ENCODE results near the gene GRM4. TPM values are rescaled to one million over a fixed set of nuclear protein-coding genes. Genes with fewer than 3 reads are reported as not detected.

The GRM4 gene
- total and polyA plus RNA-seq, 9 of the 15 experiments (the other 6 are each of a cell fraction or from before 2014, with no cell fraction given): 0.18 TPM; not detected in 8

DNA sequence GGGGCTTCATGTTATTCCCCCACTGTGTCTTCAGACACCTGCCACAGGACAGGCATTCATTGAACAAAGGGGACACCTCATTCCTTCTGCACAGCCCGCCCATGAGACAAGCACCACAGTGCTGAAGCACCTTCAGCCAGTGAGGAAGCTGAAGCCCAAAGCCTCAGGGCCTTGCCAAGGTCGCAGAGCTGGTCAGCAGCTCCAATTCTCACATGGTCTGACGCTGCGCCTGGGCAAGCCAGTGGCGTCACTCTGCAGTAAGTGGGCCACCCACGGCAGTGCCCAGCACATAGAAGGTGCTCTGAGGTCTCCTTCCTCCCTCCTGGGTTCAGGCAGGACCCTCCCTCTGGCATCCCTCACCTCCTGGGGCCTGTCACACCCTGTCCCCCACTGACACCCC, 43.2 kb downstream of the GRM4 start:
- Histone ChIP-seq H3K4me3 (no peak overlapping the region), H3K9me1 (ENCODE audit: control insufficient read depth, insufficient read depth, low read length) (peaks cover 5% of the 10 kb centered on the region), H3K27me3 (ENCODE audit: control insufficient read depth in 2 of 2, insufficient read depth in 2 of 2, low read length in 2 of 2) (peaks cover 56 to 94% of the 10 kb centered on the region in 2 experiments; a peak in 4 of 5 replicates), H3K36me3 (ENCODE audit: control insufficient read depth, insufficient read depth, low read length) (no peaks in the 10 kb centered on the region), H3K27ac (ENCODE audit: extremely low read depth, low read depth, low read length) (no peak overlapping the region), H4K20me1 (replicated peaks; ENCODE audit: control insufficient read depth, insufficient read depth, low read length) (peaks cover 55% of the 10 kb centered on the region), H3K4me1 (replicated peaks in 1 of 2; ENCODE audit: control insufficient read depth in 2 of 2, insufficient read depth in 2 of 2, low read length in 2 of 2) (peaks cover 0 to 21% of the 10 kb centered on the region in 2 experiments; a peak in 2 of 5 replicates), H3K79me2 (ENCODE audit: control insufficient read depth, insufficient read depth, low read length) (no peaks in the 10 kb centered on the region), H3K4me2 (ENCODE audit: insufficient read depth, low read length) (no peak overlapping the region), H2AFZ (ENCODE audit: low read depth, low read length) (no peak overlapping the region), H3K9ac (ENCODE audit: insufficient read depth in 1 of 2, low read depth in 2 of 2, low read length in 2 of 2) (peak overlapping the region in 1 of 2 experiments; percentile 46; a peak in 1 of 4 replicates), H3K9me3 (replicated peaks; ENCODE audit: control insufficient read depth, insufficient read depth, low read depth, low read length) (no peaks in the 10 kb centered on the region)
- intact Hi-C loops (cut with micrococcal nuclease) (no loop called here), in situ Hi-C loops (cut with MboI) (no loop called here)
- TF ChIP-seq CEBPB (tag; IDR thresholded peaks at IDR 0.05): no peak
- TF ChIP-seq, protein P1, sequence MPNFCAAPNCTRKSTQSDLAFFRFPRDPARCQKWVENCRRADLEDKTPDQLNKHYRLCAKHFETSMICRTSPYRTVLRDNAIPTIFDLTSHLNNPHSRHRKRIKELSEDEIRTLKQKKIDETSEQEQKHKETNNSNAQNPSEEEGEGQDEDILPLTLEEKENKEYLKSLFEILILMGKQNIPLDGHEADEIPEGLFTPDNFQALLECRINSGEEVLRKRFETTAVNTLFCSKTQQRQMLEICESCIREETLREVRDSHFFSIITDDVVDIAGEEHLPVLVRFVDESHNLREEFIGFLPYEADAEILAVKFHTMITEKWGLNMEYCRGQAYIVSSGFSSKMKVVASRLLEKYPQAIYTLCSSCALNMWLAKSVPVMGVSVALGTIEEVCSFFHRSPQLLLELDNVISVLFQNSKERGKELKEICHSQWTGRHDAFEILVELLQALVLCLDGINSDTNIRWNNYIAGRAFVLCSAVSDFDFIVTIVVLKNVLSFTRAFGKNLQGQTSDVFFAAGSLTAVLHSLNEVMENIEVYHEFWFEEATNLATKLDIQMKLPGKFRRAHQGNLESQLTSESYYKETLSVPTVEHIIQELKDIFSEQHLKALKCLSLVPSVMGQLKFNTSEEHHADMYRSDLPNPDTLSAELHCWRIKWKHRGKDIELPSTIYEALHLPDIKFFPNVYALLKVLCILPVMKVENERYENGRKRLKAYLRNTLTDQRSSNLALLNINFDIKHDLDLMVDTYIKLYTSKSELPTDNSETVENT (CRISPR knock-in tag; IDR thresholded peaks at IDR 0.05): 0 out of 2 replicates have a peak, but pooled peaks have one; percentile 21
- POLR2A ChIA-PET: no interaction called here
- DNase-seq (ENCODE audit: extremely low read depth in 1 of 4, low spot score in 3 of 4): no peak
- ATAC-seq: no peak
- 1% methylated on average over 6 of the region's 6 CpGs for WGBS (ENCODE audit: insufficient coverage, low coverage, missing lambda C conversion rate)
- FAIRE-seq: no peak
- CTCF ChIA-PET (ENCODE audit: low intra/inter-chr PET ratio): no interaction called here
- no TSS peak for BruUV-seq (replicated peaks)

DNA sequence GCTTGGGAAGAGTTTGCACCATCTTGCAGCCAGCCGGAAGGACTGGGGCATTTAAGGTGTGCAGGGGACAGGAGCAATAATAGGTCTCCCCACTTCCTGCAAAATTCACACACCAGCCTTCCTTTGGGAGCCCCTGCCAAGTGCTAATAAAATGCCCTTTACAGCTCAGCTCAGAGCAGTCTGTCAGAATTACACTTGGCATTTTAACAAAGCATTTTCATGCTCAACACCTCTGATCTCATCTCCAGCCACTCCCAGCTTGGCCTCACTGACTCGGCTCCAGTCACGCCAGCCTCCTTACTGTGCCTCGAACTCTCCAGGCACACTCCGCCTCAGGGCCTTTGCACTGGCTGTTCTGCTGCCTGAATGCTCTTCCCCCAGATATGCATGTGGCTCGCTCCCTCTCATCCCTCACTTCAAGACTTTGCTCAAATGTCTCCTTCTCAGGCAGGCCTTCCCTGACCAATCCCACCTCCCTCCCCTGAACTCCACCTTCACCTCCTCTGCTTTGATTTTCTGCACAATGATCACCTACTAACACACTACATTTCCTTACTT, 43.7 kb downstream of the GRM4 start:
- Histone ChIP-seq H3K4me1 (replicated peaks in 1 of 2; ENCODE audit: control insufficient read depth in 2 of 2, insufficient read depth in 2 of 2, low read length in 2 of 2) (peaks cover 0 to 21% of the 10 kb centered on the region in 2 experiments; a peak in 2 of 5 replicates), H3K27me3 (ENCODE audit: control insufficient read depth in 2 of 2, insufficient read depth in 2 of 2, low read length in 2 of 2) (peaks cover 54 to 94% of the 10 kb centered on the region in 2 experiments; a peak in 4 of 5 replicates), H3K9me3 (replicated peaks; ENCODE audit: control insufficient read depth, insufficient read depth, low read depth, low read length) (no peaks in the 10 kb centered on the region), H3K79me2 (ENCODE audit: control insufficient read depth, insufficient read depth, low read length) (no peaks in the 10 kb centered on the region), H3K4me2 (ENCODE audit: insufficient read depth, low read length) (no peak overlapping the region), H2AFZ (ENCODE audit: low read depth, low read length) (no peak overlapping the region), H4K20me1 (replicated peaks; ENCODE audit: control insufficient read depth, insufficient read depth, low read length) (peaks cover 59% of the 10 kb centered on the region), H3K27ac (ENCODE audit: extremely low read depth, low read depth, low read length) (no peak overlapping the region), H3K9ac (ENCODE audit: insufficient read depth in 1 of 2, low read depth in 2 of 2, low read length in 2 of 2) (no peak overlapping the region), H3K4me3 (no peak overlapping the region), H3K9me1 (ENCODE audit: control insufficient read depth, insufficient read depth, low read length) (peaks cover 5% of the 10 kb centered on the region), H3K36me3 (ENCODE audit: control insufficient read depth, insufficient read depth, low read length) (no peaks in the 10 kb centered on the region)
- CTCF ChIA-PET (ENCODE audit: low intra/inter-chr PET ratio): no interaction called here
- ATAC-seq: no peak
- POLR2A ChIA-PET: no interaction called here
- 3% methylated on average over 6 of the region's 6 CpGs for WGBS (ENCODE audit: insufficient coverage, low coverage, missing lambda C conversion rate)
- no TSS peak for BruUV-seq (replicated peaks)
- no peak for DNase-seq (ENCODE audit: extremely low read depth in 1 of 4, low spot score in 3 of 4)
- in situ Hi-C loops (cut with MboI): no loop called here
- intact Hi-C loops (cut with micrococcal nuclease): no loop called here
- FAIRE-seq: no peak
- TF ChIP-seq POLR2AphosphoS5 (IDR thresholded peaks at IDR 0.05; ENCODE audit: control insufficient read depth, insufficient read depth, low read depth, low read length) (no peak), ZNF124 (CRISPR knock-in tag; IDR thresholded peaks at IDR 0.05) (no peak), ZSCAN29 (IDR thresholded peaks at IDR 0.05) (no peak), EWSR1 (IDR thresholded peaks at IDR 0.05; ENCODE audit: borderline replicate concordance, low read depth, partially characterized antibody) (no peak), HNRNPH1 (optimal IDR thresholded peaks at IDR 0.05; ENCODE audit: low read depth, low read length) (no peak), ZNF551 (CRISPR knock-in tag; IDR thresholded peaks at IDR 0.05) (no peak), ATF7 (IDR thresholded peaks at IDR 0.05) (no peak), MYBL2 (IDR thresholded peaks at IDR 0.05; ENCODE audit: low read depth) (no peak), MYBL2 (CRISPR knock-in tag; IDR thresholded peaks at IDR 0.05; ENCODE audit: borderline replicate concordance) (no peak), RFX1 (IDR thresholded peaks at IDR 0.05) (no peak), DIDO1 (tag; IDR thresholded peaks at IDR 0.05; ENCODE audit: low read depth) (no peak), SMAD4 (CRISPR knock-in tag; conservative IDR thresholded peaks at IDR 0.05) (no peak), DPF2 (IDR thresholded peaks at IDR 0.05) (no peak)
- TF ChIP-seq, protein P2, sequence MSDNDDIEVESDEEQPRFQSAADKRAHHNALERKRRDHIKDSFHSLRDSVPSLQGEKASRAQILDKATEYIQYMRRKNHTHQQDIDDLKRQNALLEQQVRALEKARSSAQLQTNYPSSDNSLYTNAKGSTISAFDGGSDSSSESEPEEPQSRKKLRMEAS (CRISPR knock-in tag; IDR thresholded peaks at IDR 0.05): no peak
